ENCODE results near the gene THG1L.
"Not testable (repeated sequence)": the region's sequence is repeated elsewhere in the genome, so short reads cannot be mapped to it uniquely, and the experiment has no call there.

Gene THG1L

GRCh38 chr5:157731272-157732129 lies at the start of gene THG1L:
Gene THG1L (plus strand): TSS chr5:157731420. CDS start chr5:157731441, 21 bp downstream.
- peak within 1 kb of the TSS; percentile 79 for H3K27ac ChIP-seq
- TF ChIP-seq ZFX (IDR thresholded peaks at IDR 0.05; ENCODE audit: borderline replicate concordance) (no peak), CTCF (IDR thresholded peaks at IDR 0.05) (no peak)

- TF ChIP-seq ZFX (IDR thresholded peaks at IDR 0.05; ENCODE audit: borderline replicate concordance) = no peak
- no peak for TF ChIP-seq CTCF (IDR thresholded peaks at IDR 0.05)
- no peak overlapping the region for H3K27ac ChIP-seq
Measured at GRCh38 chr5:157682257-157682656, 49.0 kb upstream of the THG1L start.

DNA sequence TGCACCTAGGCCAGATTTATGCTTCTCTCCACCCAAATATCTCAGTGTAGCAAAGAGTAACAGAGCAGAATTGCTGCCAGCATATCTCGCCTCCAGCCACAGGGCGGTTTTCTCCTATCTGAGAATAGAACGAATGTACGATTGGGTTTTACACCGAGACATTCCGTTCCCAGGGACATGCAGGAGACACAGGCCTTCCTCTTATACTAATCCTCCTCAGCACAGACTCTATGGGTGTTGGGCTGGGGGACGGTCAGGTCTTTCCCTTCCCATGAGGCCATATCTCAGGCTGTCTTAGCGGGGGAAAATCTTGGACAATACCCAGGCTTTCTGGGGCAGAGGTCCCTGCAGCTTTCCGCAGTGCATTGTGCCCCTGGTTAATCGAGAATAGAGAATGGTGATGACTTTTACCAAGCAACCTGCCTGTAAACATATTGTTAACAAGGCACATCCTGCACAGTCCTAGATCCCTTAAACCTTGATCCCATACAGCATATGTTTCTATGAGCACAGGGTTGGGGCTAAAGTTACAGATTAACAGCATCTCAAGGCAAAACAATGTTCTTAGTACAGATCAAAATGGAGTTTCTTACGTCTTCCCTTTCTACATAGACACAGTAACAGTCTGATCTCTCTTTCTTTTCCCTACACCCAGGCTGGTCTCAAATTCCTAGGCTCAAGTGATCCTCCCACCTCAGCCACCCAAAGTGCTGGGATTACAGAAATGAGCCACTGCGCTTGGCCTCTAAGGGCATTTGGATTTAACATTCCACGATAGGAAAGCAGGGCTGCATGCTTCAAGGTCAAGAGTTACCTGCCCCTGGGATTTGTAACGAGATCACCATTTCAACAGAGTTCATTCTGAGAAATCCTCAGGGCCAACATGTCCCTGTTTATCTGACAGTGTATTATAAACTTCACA lies 44.7 kb upstream of the THG1L start:
- not testable (repeated sequence) for H3K27ac ChIP-seq

GRCh38 chr5:157687198-157687554 lies 44.0 kb upstream of the THG1L start:
- TF ChIP-seq CTCF (IDR thresholded peaks at IDR 0.05) (no peak), ZFX (IDR thresholded peaks at IDR 0.05; ENCODE audit: borderline replicate concordance) (no peak)
- no peak overlapping the region for H3K27ac ChIP-seq

DNA sequence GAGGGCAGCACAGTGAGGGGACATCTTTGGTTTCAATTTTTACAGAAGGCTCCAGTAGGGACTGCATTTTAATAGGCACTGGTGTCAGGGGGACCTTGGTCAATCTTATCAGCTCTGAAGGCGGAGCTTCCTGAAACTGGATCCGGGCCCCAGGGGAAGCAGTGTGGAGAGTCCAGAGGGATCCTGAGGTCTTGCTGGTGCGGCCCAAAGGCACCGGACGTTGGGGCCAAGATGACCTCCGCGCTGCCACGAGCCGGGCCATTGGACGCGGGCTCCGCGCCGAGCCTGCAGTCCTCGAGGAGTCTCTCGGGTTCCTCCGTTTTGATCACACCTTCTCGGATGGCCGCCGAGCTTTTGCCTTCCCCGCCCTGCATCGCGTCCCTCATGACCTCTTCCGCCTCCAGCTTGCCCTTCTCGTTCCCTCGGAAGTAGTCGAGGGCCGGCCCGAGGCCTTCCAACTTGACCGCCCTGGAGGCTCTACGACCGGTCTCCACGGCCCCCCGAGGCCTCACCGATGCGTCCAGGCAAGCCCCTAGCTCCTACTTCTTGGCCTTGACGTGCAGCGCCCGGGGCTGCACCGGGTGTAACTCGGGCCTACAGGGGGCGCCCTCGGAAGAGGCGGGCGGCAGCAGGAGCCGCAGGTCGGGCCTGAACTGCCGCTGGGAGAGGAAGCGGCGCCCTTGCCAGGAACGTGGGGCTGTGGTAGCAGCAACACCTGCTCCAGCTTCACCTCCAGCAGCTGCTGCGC lies 41.1 kb upstream of the THG1L start:
- H3K27ac ChIP-seq = no peak overlapping the region
- TF ChIP-seq ZFX (IDR thresholded peaks at IDR 0.05; ENCODE audit: borderline replicate concordance) (no peak), CTCF (IDR thresholded peaks at IDR 0.05) (peak; percentile 18; the same call in 1 of the 2 replicates)

- TF ChIP-seq ZFX (IDR thresholded peaks at IDR 0.05; ENCODE audit: borderline replicate concordance) = no peak
- no peak for TF ChIP-seq CTCF (IDR thresholded peaks at IDR 0.05)
- no peak overlapping the region for H3K27ac ChIP-seq
Measured at GRCh38 chr5:157690690-157691433, 40.4 kb upstream of the THG1L start.

DNA sequence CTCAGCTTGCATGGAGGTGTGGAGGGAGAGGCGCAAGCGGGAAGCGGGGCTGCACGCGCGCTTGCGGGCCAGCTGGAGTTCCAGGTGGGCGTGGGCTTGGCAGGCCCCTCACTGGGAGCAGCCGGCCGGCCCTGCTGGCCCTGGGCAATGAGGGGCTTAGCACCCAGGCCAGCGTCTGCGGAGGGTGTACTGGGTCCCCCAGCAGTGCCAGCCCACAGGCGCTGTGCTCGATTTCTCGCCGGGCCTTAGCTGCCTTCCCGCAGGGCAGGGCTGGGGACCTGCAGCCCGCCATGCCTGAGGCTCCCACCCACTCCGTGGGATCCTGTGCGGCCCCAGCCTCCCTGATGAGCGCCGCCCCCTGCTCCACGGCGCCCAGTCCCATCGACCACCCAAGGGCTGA lies 37.4 kb upstream of the THG1L start:
- not testable (repeated sequence) for H3K27ac ChIP-seq

DNA sequence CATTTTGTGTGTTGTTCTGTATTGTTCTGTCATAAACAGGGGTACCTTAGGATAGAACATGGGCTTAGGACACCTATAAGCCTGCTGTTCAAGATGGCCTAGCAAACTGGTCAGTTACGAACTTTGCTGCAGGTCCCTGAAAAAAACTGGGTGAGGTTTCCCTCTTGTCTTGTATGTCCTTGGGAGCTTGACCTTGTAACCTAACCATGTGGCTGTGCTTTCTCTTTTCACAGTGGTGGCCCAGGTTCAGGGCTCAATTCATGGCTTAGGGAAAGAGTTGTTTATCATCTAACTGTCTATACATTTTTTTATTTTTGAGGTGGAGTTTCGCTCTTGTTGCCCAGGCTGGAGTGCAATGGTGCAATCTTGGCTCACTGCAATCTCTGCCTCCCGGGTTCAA lies 35.1 kb upstream of the THG1L start:
- not testable (repeated sequence) for H3K27ac ChIP-seq

DNA sequence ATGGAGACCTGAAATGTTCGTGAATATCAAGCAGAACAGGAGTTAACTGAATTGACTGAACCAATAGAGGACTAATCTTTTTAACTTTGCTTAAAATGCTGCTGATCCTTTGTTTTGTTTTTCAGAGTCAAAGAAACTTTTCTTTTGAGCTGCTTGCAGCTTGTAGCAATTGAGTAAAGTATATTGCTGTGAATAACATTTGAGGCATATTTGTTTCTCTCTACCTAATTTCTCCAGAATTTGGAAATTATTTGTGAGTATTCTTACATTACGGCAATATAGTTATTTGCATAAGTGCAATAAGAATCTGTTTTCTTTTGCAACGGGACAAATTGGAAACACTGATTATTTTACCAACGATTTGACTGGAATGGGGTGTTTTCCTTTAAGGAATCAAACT lies 32.5 kb upstream of the THG1L start:
- H3K27ac ChIP-seq = not testable (repeated sequence)

Data from 22Rv1 (cell line).